SU-DHL-6 (cell line): ENCODE data around the gene SLC9A3.

ENCODE experiments used
- CTCF ChIP-seq: fragments of 200-600 bp; sonication (generic); IDR thresholded peaks from one replicate; pipeline ENCODE4 v1.5.1; 2017; ENCODE audit warnings: antibody characterized with exemption, mild to moderate bottlenecking, low read length, moderate library complexity; ENCODE audit not compliant: insufficient read depth, poor library complexity, severe bottlenecking
- EZH2phosphoT487 ChIP-seq: fragments of 200-600 bp; sonication (generic), shearing (Covaris generic); conservative IDR thresholded peaks from 2 replicates; pipeline ENCODE4 v1.6.1; 2018; ENCODE audit warnings: mild to moderate bottlenecking, antibody characterized with exemption, low read length, moderate library complexity, mixed read lengths

DNA sequence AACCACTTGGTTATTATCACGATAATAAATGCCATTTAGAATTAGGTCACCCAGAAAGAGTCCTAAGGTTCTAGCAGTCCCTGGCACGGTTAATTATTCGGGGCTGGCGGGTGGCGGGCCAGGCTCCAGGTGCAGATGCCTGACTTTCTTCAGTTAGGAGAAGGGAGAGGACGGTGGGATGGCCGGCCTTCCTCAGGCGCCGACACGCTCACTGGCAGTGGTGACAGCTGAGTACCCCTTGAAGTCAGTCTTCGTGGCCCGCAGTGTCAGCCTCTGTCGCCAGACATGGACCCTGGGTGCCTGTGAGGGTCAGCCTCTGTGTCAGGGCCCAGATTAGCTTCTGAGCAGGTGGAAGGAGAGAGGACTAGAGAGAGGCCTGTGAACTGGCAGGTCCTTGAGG lies 102.3 kb downstream of the SLC9A3 start:
- TF ChIP-seq CTCF (no peak), EZH2phosphoT487 (no peak)
